Measurements from ENCODE around the gene ADGRF3.
"Not testable (repeated sequence)": the region's sequence is repeated elsewhere in the genome, so short reads cannot be mapped to it uniquely, and the experiment has no call there.

ADGRF3 gene

DNA sequence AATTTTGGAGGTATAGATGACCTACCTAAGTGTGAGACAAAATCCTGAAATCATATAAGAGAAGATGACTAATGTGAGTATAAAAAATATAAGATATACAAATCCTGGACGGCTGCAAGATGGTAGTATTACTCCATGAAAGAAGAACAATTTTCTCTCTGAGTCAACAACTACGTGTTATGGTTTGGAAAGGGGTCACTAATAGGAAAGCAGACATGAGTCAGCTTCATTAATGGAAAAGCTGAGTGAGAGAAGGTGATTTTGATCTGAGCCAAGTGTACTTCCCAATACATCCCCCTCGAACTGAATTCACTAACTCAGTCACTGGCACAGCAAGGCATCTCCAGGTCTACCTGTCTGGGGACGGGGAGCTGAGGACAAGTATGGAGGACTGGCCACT is 20.7 kb downstream of the ADGRF3 start:
- ATAC-seq (ENCODE audit: insufficient read depth, low read depth) (no peak), DNase-seq (no peak)
- Histone ChIP-seq H3K4me3 (ENCODE audit: low read depth in 1 of 2, low read length in 2 of 2) (no peak overlapping the region), H3K27ac (ENCODE audit: low read length) (no peak overlapping the region), H3K9me3 (ENCODE audit: insufficient read depth, low read length, severe bottlenecking) (no peaks in the 10 kb centered on the region), H3K79me2 (ENCODE audit: insufficient read depth, low read length) (no peaks in the 10 kb centered on the region), H3K27me3 (ENCODE audit: insufficient read depth, low read length, poor library complexity) (no peaks in the 10 kb centered on the region), H3K9ac (ENCODE audit: low read depth, low read length) (no peak overlapping the region), H3K4me2 (ENCODE audit: insufficient read depth, low read length) (no peak overlapping the region), H3K4me1 (ENCODE audit: insufficient read depth, low read length) (peaks cover 12% of the 10 kb centered on the region), H4K20me1 (ENCODE audit: insufficient read depth, low read length) (no peaks in the 10 kb centered on the region), H2AFZ (ENCODE audit: low read depth, low read length) (no peak overlapping the region), H3K36me3 (ENCODE audit: insufficient read depth, low read length) (no peaks in the 10 kb centered on the region)
- no peak for TF ChIP-seq EZH2 (IDR thresholded peaks at IDR 0.05; ENCODE audit: borderline replicate concordance, low read depth, low read length, severe bottlenecking)
- TF ChIP-seq, protein P1, sequence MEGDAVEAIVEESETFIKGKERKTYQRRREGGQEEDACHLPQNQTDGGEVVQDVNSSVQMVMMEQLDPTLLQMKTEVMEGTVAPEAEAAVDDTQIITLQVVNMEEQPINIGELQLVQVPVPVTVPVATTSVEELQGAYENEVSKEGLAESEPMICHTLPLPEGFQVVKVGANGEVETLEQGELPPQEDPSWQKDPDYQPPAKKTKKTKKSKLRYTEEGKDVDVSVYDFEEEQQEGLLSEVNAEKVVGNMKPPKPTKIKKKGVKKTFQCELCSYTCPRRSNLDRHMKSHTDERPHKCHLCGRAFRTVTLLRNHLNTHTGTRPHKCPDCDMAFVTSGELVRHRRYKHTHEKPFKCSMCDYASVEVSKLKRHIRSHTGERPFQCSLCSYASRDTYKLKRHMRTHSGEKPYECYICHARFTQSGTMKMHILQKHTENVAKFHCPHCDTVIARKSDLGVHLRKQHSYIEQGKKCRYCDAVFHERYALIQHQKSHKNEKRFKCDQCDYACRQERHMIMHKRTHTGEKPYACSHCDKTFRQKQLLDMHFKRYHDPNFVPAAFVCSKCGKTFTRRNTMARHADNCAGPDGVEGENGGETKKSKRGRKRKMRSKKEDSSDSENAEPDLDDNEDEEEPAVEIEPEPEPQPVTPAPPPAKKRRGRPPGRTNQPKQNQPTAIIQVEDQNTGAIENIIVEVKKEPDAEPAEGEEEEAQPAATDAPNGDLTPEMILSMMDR (IDR thresholded peaks at IDR 0.05; ENCODE audit: borderline replicate concordance, extremely low read depth, low read length, poor library complexity, severe bottlenecking) = no peak

DNA sequence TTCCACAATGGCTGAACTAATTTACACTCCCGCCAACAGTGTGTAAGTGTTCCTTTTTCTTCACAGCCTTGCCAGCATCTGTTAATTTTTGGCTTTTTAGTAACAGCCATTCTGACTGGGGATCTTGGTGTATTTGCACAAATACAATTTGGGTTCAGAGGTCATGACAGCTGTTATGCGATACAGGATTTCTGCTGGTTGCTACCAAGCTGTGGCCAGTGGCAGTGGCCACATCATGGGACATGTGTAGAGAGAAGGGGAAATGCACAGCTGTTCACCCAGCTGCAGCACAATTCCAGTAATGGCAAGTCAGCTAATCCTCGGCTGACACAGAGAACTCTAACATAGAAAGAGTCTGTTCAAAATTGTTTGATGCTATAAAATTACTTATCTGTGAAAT is 21.7 kb downstream of the ADGRF3 start:
- no peak overlapping the region for H3K4me2 ChIP-seq (ENCODE audit: insufficient read depth, low read length)
- ATAC-seq (ENCODE audit: insufficient read depth, low read depth) (no peak), DNase-seq (no peak)
- no peak overlapping the region for H3K9ac ChIP-seq (ENCODE audit: low read depth, low read length)
- no peak overlapping the region for H2AFZ ChIP-seq (ENCODE audit: low read depth, low read length)
- no peaks in the 10 kb centered on the region for H4K20me1 ChIP-seq (ENCODE audit: insufficient read depth, low read length)
- TF ChIP-seq, protein P1 (IDR thresholded peaks at IDR 0.05; ENCODE audit: borderline replicate concordance, extremely low read depth, low read length, poor library complexity, severe bottlenecking) = no peak
- no peak for TF ChIP-seq EZH2 (IDR thresholded peaks at IDR 0.05; ENCODE audit: borderline replicate concordance, low read depth, low read length, severe bottlenecking)
- H3K27me3 ChIP-seq (ENCODE audit: insufficient read depth, low read length, poor library complexity) = no peaks in the 10 kb centered on the region
- H3K27ac ChIP-seq (ENCODE audit: low read length) = no peak overlapping the region
- H3K4me3 ChIP-seq (ENCODE audit: low read depth in 1 of 2, low read length in 2 of 2) = no peak overlapping the region
- H3K4me1 ChIP-seq (ENCODE audit: insufficient read depth, low read length) = peaks cover 3% of the 10 kb centered on the region
- H3K9me3 ChIP-seq (ENCODE audit: insufficient read depth, low read length, severe bottlenecking) = no peaks in the 10 kb centered on the region
- no peaks in the 10 kb centered on the region for H3K36me3 ChIP-seq (ENCODE audit: insufficient read depth, low read length)
- H3K79me2 ChIP-seq (ENCODE audit: insufficient read depth, low read length) = no peaks in the 10 kb centered on the region

DNA sequence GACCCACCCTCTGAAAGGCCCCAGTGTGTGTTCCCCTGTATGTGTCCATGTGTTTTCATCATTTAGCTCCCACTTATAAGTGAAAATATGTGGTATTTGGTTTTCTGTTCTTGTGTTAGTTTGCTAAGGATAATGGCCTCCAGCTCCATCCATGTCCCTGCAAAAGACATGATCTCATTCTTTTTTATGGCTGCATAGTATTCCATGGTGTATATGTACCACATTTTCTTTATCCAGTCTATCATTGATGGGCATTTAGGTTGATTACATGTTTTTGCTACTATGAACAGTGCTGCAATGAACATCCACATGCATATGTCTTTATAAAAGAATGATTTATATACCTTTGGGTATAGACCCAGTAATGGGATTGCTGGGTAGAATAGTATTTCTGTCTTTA is 22.1 kb downstream of the ADGRF3 start:
- not testable (repeated sequence) for H3K9me3 ChIP-seq (ENCODE audit: insufficient read depth, low read length, severe bottlenecking); DNase-seq; H4K20me1 ChIP-seq (ENCODE audit: insufficient read depth, low read length); H2AFZ ChIP-seq (ENCODE audit: low read depth, low read length); H3K79me2 ChIP-seq (ENCODE audit: insufficient read depth, low read length); H3K4me1 ChIP-seq (ENCODE audit: insufficient read depth, low read length); H3K27ac ChIP-seq (ENCODE audit: low read length); H3K4me2 ChIP-seq (ENCODE audit: insufficient read depth, low read length); H3K27me3 ChIP-seq (ENCODE audit: insufficient read depth, low read length, poor library complexity); H3K36me3 ChIP-seq (ENCODE audit: insufficient read depth, low read length); H3K4me3 ChIP-seq (ENCODE audit: low read depth in 1 of 2, low read length in 2 of 2); ATAC-seq (ENCODE audit: insufficient read depth, low read depth); H3K9ac ChIP-seq (ENCODE audit: low read depth, low read length)

DNA sequence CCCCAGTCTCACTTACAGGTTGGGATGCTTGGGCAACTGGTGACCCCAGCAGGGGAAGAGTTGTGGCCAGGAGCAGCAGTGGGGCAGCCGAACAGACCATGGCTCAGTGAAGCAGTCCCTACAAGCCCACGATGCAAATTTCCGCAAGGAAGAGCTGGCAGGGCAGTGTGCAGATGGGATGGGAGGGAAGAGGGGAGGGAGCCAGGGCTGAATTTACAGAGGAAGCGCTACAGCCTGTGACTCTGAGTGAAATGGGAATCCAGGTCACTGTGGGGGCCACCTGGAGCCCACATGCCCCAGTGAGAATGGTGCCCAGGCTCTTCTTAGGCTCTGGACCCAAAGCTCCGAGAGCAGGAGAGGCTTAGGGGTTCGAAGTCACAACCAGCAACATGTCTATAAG is 27.6 kb downstream of the ADGRF3 start:
- TF ChIP-seq, protein P1 (IDR thresholded peaks at IDR 0.05; ENCODE audit: borderline replicate concordance, extremely low read depth, low read length, poor library complexity, severe bottlenecking) = no peak
- no peak for TF ChIP-seq EZH2 (IDR thresholded peaks at IDR 0.05; ENCODE audit: borderline replicate concordance, low read depth, low read length, severe bottlenecking)
- Histone ChIP-seq H3K27ac (ENCODE audit: low read length) (no peak overlapping the region), H3K4me2 (ENCODE audit: insufficient read depth, low read length) (no peak overlapping the region), H2AFZ (ENCODE audit: low read depth, low read length) (no peak overlapping the region), H3K9me3 (ENCODE audit: insufficient read depth, low read length, severe bottlenecking) (no peaks in the 10 kb centered on the region), H3K79me2 (ENCODE audit: insufficient read depth, low read length) (no peaks in the 10 kb centered on the region), H3K27me3 (ENCODE audit: insufficient read depth, low read length, poor library complexity) (no peaks in the 10 kb centered on the region), H4K20me1 (ENCODE audit: insufficient read depth, low read length) (no peaks in the 10 kb centered on the region), H3K4me3 (ENCODE audit: low read depth in 1 of 2, low read length in 2 of 2) (no peak overlapping the region), H3K9ac (ENCODE audit: low read depth, low read length) (no peak overlapping the region), H3K4me1 (ENCODE audit: insufficient read depth, low read length) (no peaks in the 10 kb centered on the region), H3K36me3 (ENCODE audit: insufficient read depth, low read length) (no peaks in the 10 kb centered on the region)
- DNase-seq (no peak), ATAC-seq (ENCODE audit: insufficient read depth, low read depth) (no peak)

Data from DND-41 (cell line).